ENCODE data around the gene COMMD1. TPM values are rescaled to one million over a fixed set of nuclear protein-coding genes. Genes with fewer than 3 reads are reported as not detected.
"Not testable (repeated sequence)": the region's sequence is repeated elsewhere in the genome, so short reads cannot be mapped to it uniquely, and the experiment has no call there.

The COMMD1 gene
- total and polyA plus RNA-seq, 4 experiments from 2014 or later: 16.7 to 63.9 (median 34.2) TPM

GRCh38 chr2:62116983-62117382 is 211.5 kb downstream of the COMMD1 start:
- H3K36me3 Mint-ChIP-seq: peaks cover 5 to 10% of the 10 kb centered on the region in 2 donors
- Histone ChIP-seq H3K27ac (ENCODE audit: low read depth, low read length) (no peak overlapping the region), H3K4me3 (ENCODE audit: low read length in 2 of 2) (no peak overlapping the region), H3K36me3 (ENCODE audit: insufficient read depth, low read length) (no peaks in the 10 kb centered on the region), H3K4me1 (ENCODE audit: insufficient read depth, low read length) (no peaks in the 10 kb centered on the region), H3K27me3 (ENCODE audit: insufficient read depth, low read length) (no peaks in the 10 kb centered on the region), H3K9me3 (ENCODE audit: control insufficient read depth in 1 of 2, low read length in 2 of 2) (no peaks in the 10 kb centered on the region)
- ChIA-PET CTCF (ENCODE audit: partially characterized antibody) (no interaction called here), POLR2A (ENCODE audit: partially characterized antibody) (interaction anchor here (0.6 kb wide), 1 partner anchor 18 kb away, joined by 3 read pairs; no protein-coding TSS in a partner anchor)
- H3K27me3 Mint-ChIP-seq: no peaks in the 10 kb centered on the region
- intact Hi-C loops (cut with micrococcal nuclease): no loop called here
- no peak for DNase-seq
- peaks cover 0 to 2% (median 0%) of the 10 kb centered on the region in 8 donors for H3K9me3 Mint-ChIP-seq
- H3K4me1 Mint-ChIP-seq: peaks cover 4 to 12% (median 5%) of the 10 kb centered on the region in 4 donors
- no peak overlapping the region for H3K27ac Mint-ChIP-seq
- no peak overlapping the region for H3K4me3 Mint-ChIP-seq

GRCh38 chr2:62118160-62118559 is 212.7 kb downstream of the COMMD1 start:
- H3K9me3 ChIP-seq (ENCODE audit: control insufficient read depth in 1 of 2, low read length in 2 of 2): no peaks in the 10 kb centered on the region
- H3K9me3 Mint-ChIP-seq: peaks cover 0 to 2% (median 0%) of the 10 kb centered on the region in 8 donors
- intact Hi-C loops (cut with micrococcal nuclease): no loop called here
- ChIA-PET POLR2A (ENCODE audit: partially characterized antibody) (no interaction called here), CTCF (ENCODE audit: partially characterized antibody) (no interaction called here)
- H3K4me1 Mint-ChIP-seq: peaks cover 4 to 12% (median 5%) of the 10 kb centered on the region in 4 donors
- H3K27me3 ChIP-seq (ENCODE audit: insufficient read depth, low read length): no peaks in the 10 kb centered on the region
- no peaks in the 10 kb centered on the region for H3K27me3 Mint-ChIP-seq
- no peak overlapping the region for H3K27ac ChIP-seq (ENCODE audit: low read depth, low read length)
- H3K36me3 Mint-ChIP-seq: peaks cover 5 to 10% of the 10 kb centered on the region in 2 donors
- no peak overlapping the region for H3K4me3 ChIP-seq (ENCODE audit: low read length in 2 of 2)
- H3K27ac Mint-ChIP-seq: no peak overlapping the region
- DNase-seq: no peak
- no peak overlapping the region for H3K4me3 Mint-ChIP-seq
- no peaks in the 10 kb centered on the region for H3K36me3 ChIP-seq (ENCODE audit: insufficient read depth, low read length)
- H3K4me1 ChIP-seq (ENCODE audit: insufficient read depth, low read length): no peaks in the 10 kb centered on the region

GRCh38 chr2:62119311-62119974 is 214.0 kb downstream of the COMMD1 start:
- Mint-ChIP-seq H3K4me1 (peaks cover 4 to 12% (median 5%) of the 10 kb centered on the region in 4 donors), H3K4me3 (no peak overlapping the region), H3K36me3 (peaks cover 5 to 10% of the 10 kb centered on the region in 2 donors), H3K27ac (peak overlapping the region in 1 of 7 donors; percentile 23), H3K27me3 (no peaks in the 10 kb centered on the region), H3K9me3 (peaks cover 0 to 2% (median 0%) of the 10 kb centered on the region in 8 donors)
- intact Hi-C loops (cut with micrococcal nuclease): no loop called here
- ChIA-PET POLR2A (ENCODE audit: partially characterized antibody) (no interaction called here), CTCF (ENCODE audit: partially characterized antibody) (interaction anchor here (0.6 kb wide), 1 partner anchor 200 kb away, joined by 3 read pairs; no protein-coding TSS in a partner anchor)
- Histone ChIP-seq H3K27me3 (ENCODE audit: insufficient read depth, low read length) (no peaks in the 10 kb centered on the region), H3K4me3 (ENCODE audit: low read length in 2 of 2) (no peak overlapping the region), H3K4me1 (ENCODE audit: insufficient read depth, low read length) (no peaks in the 10 kb centered on the region), H3K27ac (ENCODE audit: low read depth, low read length) (no peak overlapping the region), H3K36me3 (ENCODE audit: insufficient read depth, low read length) (no peaks in the 10 kb centered on the region), H3K9me3 (ENCODE audit: control insufficient read depth in 1 of 2, low read length in 2 of 2) (no peaks in the 10 kb centered on the region)
- no peak for DNase-seq

GRCh38 chr2:62126239-62126638 is 220.8 kb downstream of the COMMD1 start:
- POLR2A ChIA-PET (ENCODE audit: partially characterized antibody); intact Hi-C loops (cut with micrococcal nuclease); H3K4me3 Mint-ChIP-seq; H3K4me1 Mint-ChIP-seq; H3K36me3 ChIP-seq (ENCODE audit: insufficient read depth, low read length); DNase-seq; CTCF ChIA-PET (ENCODE audit: partially characterized antibody); H3K4me3 ChIP-seq (ENCODE audit: low read length in 2 of 2); H3K27ac ChIP-seq (ENCODE audit: low read depth, low read length); H3K4me1 ChIP-seq (ENCODE audit: insufficient read depth, low read length); H3K27ac Mint-ChIP-seq; H3K27me3 Mint-ChIP-seq; H3K9me3 Mint-ChIP-seq; H3K27me3 ChIP-seq (ENCODE audit: insufficient read depth, low read length); H3K9me3 ChIP-seq (ENCODE audit: control insufficient read depth in 1 of 2, low read length in 2 of 2): not testable (repeated sequence)
- H3K36me3 Mint-ChIP-seq: peaks cover 8 to 28% of the 10 kb centered on the region in 2 donors

- no peaks in the 10 kb centered on the region for H3K9me3 ChIP-seq (ENCODE audit: control insufficient read depth in 1 of 2, low read length in 2 of 2)
- peaks cover 0 to 13% (median 8%) of the 10 kb centered on the region in 8 donors for H3K9me3 Mint-ChIP-seq
- H3K27ac ChIP-seq (ENCODE audit: low read depth, low read length): no peak overlapping the region
- H3K36me3 Mint-ChIP-seq: peaks cover 17 to 30% of the 10 kb centered on the region in 2 donors
- H3K27me3 ChIP-seq (ENCODE audit: insufficient read depth, low read length): no peaks in the 10 kb centered on the region
- intact Hi-C loops (cut with micrococcal nuclease): no loop called here
- CTCF ChIA-PET (ENCODE audit: partially characterized antibody): no interaction called here
- DNase-seq: no peak
- H3K36me3 ChIP-seq (ENCODE audit: insufficient read depth, low read length): no peaks in the 10 kb centered on the region
- H3K27me3 Mint-ChIP-seq: no peaks in the 10 kb centered on the region
- POLR2A ChIA-PET (ENCODE audit: partially characterized antibody): no interaction called here
- peak overlapping the region in 2 of 7 donors; percentile 36 to 48 for H3K27ac Mint-ChIP-seq
- peaks cover 0 to 5% (median 1%) of the 10 kb centered on the region in 4 donors for H3K4me1 Mint-ChIP-seq
- H3K4me3 ChIP-seq (ENCODE audit: low read length in 2 of 2): no peak overlapping the region
- no peak overlapping the region for H3K4me3 Mint-ChIP-seq
- H3K4me1 ChIP-seq (ENCODE audit: insufficient read depth, low read length): no peaks in the 10 kb centered on the region
Observed at GRCh38 chr2:62133320-62133823, 227.9 kb downstream of the COMMD1 start.

- peaks cover 24 to 28% of the 10 kb centered on the region in 2 donors for H3K36me3 Mint-ChIP-seq
- H3K9me3 ChIP-seq (ENCODE audit: control insufficient read depth in 1 of 2, low read length in 2 of 2): no peaks in the 10 kb centered on the region
- no peaks in the 10 kb centered on the region for H3K4me1 ChIP-seq (ENCODE audit: insufficient read depth, low read length)
- intact Hi-C loops (cut with micrococcal nuclease): no loop called here
- POLR2A ChIA-PET (ENCODE audit: partially characterized antibody): no interaction called here
- CTCF ChIA-PET (ENCODE audit: partially characterized antibody): no interaction called here
- H3K4me1 Mint-ChIP-seq: peaks cover 0 to 1% (median 0%) of the 10 kb centered on the region in 4 donors
- no peak for DNase-seq
- no peaks in the 10 kb centered on the region for H3K27me3 ChIP-seq (ENCODE audit: insufficient read depth, low read length)
- H3K27ac Mint-ChIP-seq: no peak overlapping the region
- no peak overlapping the region for H3K4me3 ChIP-seq (ENCODE audit: low read length in 2 of 2)
- peaks cover 0 to 13% (median 7%) of the 10 kb centered on the region in 8 donors for H3K9me3 Mint-ChIP-seq
- no peak overlapping the region for H3K27ac ChIP-seq (ENCODE audit: low read depth, low read length)
- H3K36me3 ChIP-seq (ENCODE audit: insufficient read depth, low read length): no peaks in the 10 kb centered on the region
- no peaks in the 10 kb centered on the region for H3K27me3 Mint-ChIP-seq
- H3K4me3 Mint-ChIP-seq: no peak overlapping the region
Observed at GRCh38 chr2:62136956-62137830, 231.7 kb downstream of the COMMD1 start.

- no peak for DNase-seq
- CTCF ChIA-PET (ENCODE audit: partially characterized antibody): no interaction called here
Observed at GRCh38 chr2:62140426-62141141, 235.1 kb downstream of the COMMD1 start.

More at GRCh38 chr2:62140426-62141141, 235.1 kb downstream of the COMMD1 start:
- H3K9me3 ChIP-seq (ENCODE audit: control insufficient read depth in 1 of 2, low read length in 2 of 2): no peaks in the 10 kb centered on the region
- H3K27me3 ChIP-seq (ENCODE audit: insufficient read depth, low read length): no peaks in the 10 kb centered on the region
- no peaks in the 10 kb centered on the region for H3K36me3 ChIP-seq (ENCODE audit: insufficient read depth, low read length)
- no peaks in the 10 kb centered on the region for H3K27me3 Mint-ChIP-seq
- H3K4me3 ChIP-seq (ENCODE audit: low read length in 2 of 2): no peak overlapping the region
- peaks cover 0 to 1% (median 0%) of the 10 kb centered on the region in 4 donors for H3K4me1 Mint-ChIP-seq
- peaks cover 17 to 26% of the 10 kb centered on the region in 2 donors for H3K36me3 Mint-ChIP-seq
- no peak overlapping the region for H3K27ac ChIP-seq (ENCODE audit: low read depth, low read length)
- peak overlapping the region in 1 of 7 donors; percentile 22 for H3K27ac Mint-ChIP-seq
- no peak overlapping the region for H3K4me3 Mint-ChIP-seq
- intact Hi-C loops (cut with micrococcal nuclease): no loop called here
- no peaks in the 10 kb centered on the region for H3K9me3 Mint-ChIP-seq
- no peaks in the 10 kb centered on the region for H3K4me1 ChIP-seq (ENCODE audit: insufficient read depth, low read length)
- POLR2A ChIA-PET (ENCODE audit: partially characterized antibody): no interaction called here

Measured in CD4-positive, alpha-beta memory T cell (primary cell).